ENCODE results near the gene BTBD2.
"Not testable (repeated sequence)": the region's sequence is repeated elsewhere in the genome, so short reads cannot be mapped to it uniquely, and the experiment has no call there.

BTBD2 gene

GRCh38 chr19:2003874-2004273, 11.6 kb downstream of the BTBD2 start:
- 94 to 100% methylated on average over 3 of the region's 4 CpGs for WGBS, 2 experiments (ENCODE audit: insufficient coverage in 2 of 2)
- no peak overlapping the region for H3K27ac ChIP-seq (ENCODE audit: low read depth, low read length, severe bottlenecking)

GRCh38 chr19:1999856-2000515, 15.5 kb downstream of the BTBD2 start:
- H3K9me3 ChIP-seq (ENCODE audit: control insufficient read depth, low read length): no peaks in the 10 kb centered on the region
- no peaks in the 10 kb centered on the region for H3K4me1 ChIP-seq (ENCODE audit: control insufficient read depth, insufficient read depth, low read length, poor library complexity, severe bottlenecking)
- no peak overlapping the region for H3K4me3 ChIP-seq (ENCODE audit: extremely low read depth, insufficient read depth, low read length, poor library complexity, severe bottlenecking)
- H3K36me3 ChIP-seq (ENCODE audit: control insufficient read depth, insufficient read depth, low read length): peaks cover 49% of the 10 kb centered on the region
- 94 to 98% methylated on average over 12 to 23 of the region's 26 CpGs for WGBS, 2 experiments (ENCODE audit: insufficient coverage in 2 of 2)
- H3K27ac ChIP-seq (ENCODE audit: low read depth, low read length, severe bottlenecking): no peak overlapping the region

More at GRCh38 chr19:2003874-2004273, 11.6 kb downstream of the BTBD2 start:
- peaks cover 28% of the 10 kb centered on the region for H3K36me3 ChIP-seq (ENCODE audit: control insufficient read depth, insufficient read depth, low read length)
- no peak overlapping the region for H3K4me3 ChIP-seq (ENCODE audit: extremely low read depth, insufficient read depth, low read length, poor library complexity, severe bottlenecking)
- no peaks in the 10 kb centered on the region for H3K4me1 ChIP-seq (ENCODE audit: control insufficient read depth, insufficient read depth, low read length, poor library complexity, severe bottlenecking)
- no peaks in the 10 kb centered on the region for H3K9me3 ChIP-seq (ENCODE audit: control insufficient read depth, low read length)

GRCh38 chr19:1998712-1999708, 16.5 kb downstream of the BTBD2 start:
- peaks cover 52% of the 10 kb centered on the region for H3K36me3 ChIP-seq (ENCODE audit: control insufficient read depth, insufficient read depth, low read length)
- WGBS, 2 experiments (ENCODE audit: insufficient coverage in 2 of 2): 94 to 97% methylated on average over 41 to 45 of the region's 52 CpGs

GRCh38 chr19:1997353-1998233, 17.9 kb downstream of the BTBD2 start:
- Histone ChIP-seq H3K4me1 (ENCODE audit: control insufficient read depth, insufficient read depth, low read length, poor library complexity, severe bottlenecking) (no peaks in the 10 kb centered on the region), H3K36me3 (ENCODE audit: control insufficient read depth, insufficient read depth, low read length) (peaks cover 57% of the 10 kb centered on the region), H3K27ac (ENCODE audit: low read depth, low read length, severe bottlenecking) (no peak overlapping the region), H3K9me3 (ENCODE audit: control insufficient read depth, low read length) (no peaks in the 10 kb centered on the region), H3K4me3 (ENCODE audit: extremely low read depth, insufficient read depth, low read length, poor library complexity, severe bottlenecking) (no peak overlapping the region)
- 96 to 98% methylated on average over 30 to 31 of the region's 31 CpGs for WGBS, 2 experiments (ENCODE audit: insufficient coverage in 2 of 2)

More at GRCh38 chr19:1998712-1999708, 16.5 kb downstream of the BTBD2 start:
- no peak overlapping the region for H3K4me3 ChIP-seq (ENCODE audit: extremely low read depth, insufficient read depth, low read length, poor library complexity, severe bottlenecking)
- H3K4me1 ChIP-seq (ENCODE audit: control insufficient read depth, insufficient read depth, low read length, poor library complexity, severe bottlenecking): no peaks in the 10 kb centered on the region
- no peaks in the 10 kb centered on the region for H3K9me3 ChIP-seq (ENCODE audit: control insufficient read depth, low read length)
- no peak overlapping the region for H3K27ac ChIP-seq (ENCODE audit: low read depth, low read length, severe bottlenecking)

GRCh38 chr19:1992759-1993260, 22.7 kb downstream of the BTBD2 start:
- H3K4me3 ChIP-seq (ENCODE audit: extremely low read depth, insufficient read depth, low read length, poor library complexity, severe bottlenecking): no peak overlapping the region
- H3K27ac ChIP-seq (ENCODE audit: low read depth, low read length, severe bottlenecking): no peak overlapping the region
- no peaks in the 10 kb centered on the region for H3K4me1 ChIP-seq (ENCODE audit: control insufficient read depth, insufficient read depth, low read length, poor library complexity, severe bottlenecking)
- peaks cover 58% of the 10 kb centered on the region for H3K36me3 ChIP-seq (ENCODE audit: control insufficient read depth, insufficient read depth, low read length)
- H3K9me3 ChIP-seq (ENCODE audit: control insufficient read depth, low read length): no peaks in the 10 kb centered on the region
- WGBS, 2 experiments (ENCODE audit: insufficient coverage in 2 of 2): 94 to 96% methylated on average over 22 to 32 of the region's 44 CpGs

- H3K27ac ChIP-seq (ENCODE audit: low read depth, low read length, severe bottlenecking): no peak overlapping the region
- 95 to 98% methylated on average over 23 to 25 of the region's 30 CpGs for WGBS, 2 experiments (ENCODE audit: insufficient coverage in 2 of 2)
- peaks cover 55% of the 10 kb centered on the region for H3K36me3 ChIP-seq (ENCODE audit: control insufficient read depth, insufficient read depth, low read length)
- no peaks in the 10 kb centered on the region for H3K9me3 ChIP-seq (ENCODE audit: control insufficient read depth, low read length)
- no peaks in the 10 kb centered on the region for H3K4me1 ChIP-seq (ENCODE audit: control insufficient read depth, insufficient read depth, low read length, poor library complexity, severe bottlenecking)
- no peak overlapping the region for H3K4me3 ChIP-seq (ENCODE audit: extremely low read depth, insufficient read depth, low read length, poor library complexity, severe bottlenecking)
Observed at GRCh38 chr19:1991018-1991913, 24.2 kb downstream of the BTBD2 start.

- no peaks in the 10 kb centered on the region for H3K4me1 ChIP-seq (ENCODE audit: control insufficient read depth, insufficient read depth, low read length, poor library complexity, severe bottlenecking)
- H3K4me3 ChIP-seq (ENCODE audit: extremely low read depth, insufficient read depth, low read length, poor library complexity, severe bottlenecking): no peak overlapping the region
- H3K9me3 ChIP-seq (ENCODE audit: control insufficient read depth, low read length): no peaks in the 10 kb centered on the region
- peaks cover 55% of the 10 kb centered on the region for H3K36me3 ChIP-seq (ENCODE audit: control insufficient read depth, insufficient read depth, low read length)
- no peak overlapping the region for H3K27ac ChIP-seq (ENCODE audit: low read depth, low read length, severe bottlenecking)
- WGBS, 2 experiments (ENCODE audit: insufficient coverage in 2 of 2): 96 to 97% methylated on average over 27 to 29 of the region's 34 CpGs
Observed at GRCh38 chr19:1990230-1991017, 25.1 kb downstream of the BTBD2 start.

GRCh38 chr19:1989513-1990229, 25.8 kb downstream of the BTBD2 start:
- Histone ChIP-seq H3K36me3 (ENCODE audit: control insufficient read depth, insufficient read depth, low read length) (peaks cover 63% of the 10 kb centered on the region), H3K4me3 (ENCODE audit: extremely low read depth, insufficient read depth, low read length, poor library complexity, severe bottlenecking) (no peak overlapping the region), H3K9me3 (ENCODE audit: control insufficient read depth, low read length) (no peaks in the 10 kb centered on the region), H3K27ac (ENCODE audit: low read depth, low read length, severe bottlenecking) (no peak overlapping the region), H3K4me1 (ENCODE audit: control insufficient read depth, insufficient read depth, low read length, poor library complexity, severe bottlenecking) (no peaks in the 10 kb centered on the region)
- WGBS, 2 experiments (ENCODE audit: insufficient coverage in 2 of 2): 95% methylated on average over 39 to 40 of the region's 40 CpGs

- WGBS, 2 experiments (ENCODE audit: insufficient coverage in 2 of 2): 95 to 97% methylated on average over 10 of the region's 10 CpGs
- H3K9me3 ChIP-seq (ENCODE audit: control insufficient read depth, low read length); H3K27ac ChIP-seq (ENCODE audit: low read depth, low read length, severe bottlenecking); H3K4me1 ChIP-seq (ENCODE audit: control insufficient read depth, insufficient read depth, low read length, poor library complexity, severe bottlenecking); H3K4me3 ChIP-seq (ENCODE audit: extremely low read depth, insufficient read depth, low read length, poor library complexity, severe bottlenecking): not testable (repeated sequence)
- peaks cover 65% of the 10 kb centered on the region for H3K36me3 ChIP-seq (ENCODE audit: control insufficient read depth, insufficient read depth, low read length)
Observed at GRCh38 chr19:1988464-1988863, 27.1 kb downstream of the BTBD2 start.
